ENCODE measurements around the gene VPS37D.

DNA sequence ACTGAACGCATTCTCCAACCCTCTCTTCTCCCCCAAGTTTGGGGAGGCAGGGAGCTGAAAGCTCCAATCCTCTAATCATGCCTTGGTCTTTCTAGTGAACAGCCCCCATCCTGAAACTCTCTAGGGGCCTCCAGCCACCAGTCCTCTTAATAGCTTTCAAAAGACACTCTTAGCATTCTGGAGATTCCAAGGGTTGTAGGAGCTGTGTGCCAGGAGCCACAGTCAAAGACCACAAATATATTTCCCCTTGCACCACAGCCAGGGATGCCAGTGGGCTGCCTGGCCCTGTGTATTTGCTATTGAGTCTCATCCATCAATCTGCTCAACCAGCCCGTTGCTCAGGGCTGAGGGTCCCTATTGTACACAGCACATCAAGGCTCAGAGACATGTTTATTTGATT lies 24.8 kb upstream of the VPS37D start:
- no peak for TF ChIP-seq POLR2A (IDR thresholded peaks at IDR 0.05)
- TF ChIP-seq, protein P1, sequence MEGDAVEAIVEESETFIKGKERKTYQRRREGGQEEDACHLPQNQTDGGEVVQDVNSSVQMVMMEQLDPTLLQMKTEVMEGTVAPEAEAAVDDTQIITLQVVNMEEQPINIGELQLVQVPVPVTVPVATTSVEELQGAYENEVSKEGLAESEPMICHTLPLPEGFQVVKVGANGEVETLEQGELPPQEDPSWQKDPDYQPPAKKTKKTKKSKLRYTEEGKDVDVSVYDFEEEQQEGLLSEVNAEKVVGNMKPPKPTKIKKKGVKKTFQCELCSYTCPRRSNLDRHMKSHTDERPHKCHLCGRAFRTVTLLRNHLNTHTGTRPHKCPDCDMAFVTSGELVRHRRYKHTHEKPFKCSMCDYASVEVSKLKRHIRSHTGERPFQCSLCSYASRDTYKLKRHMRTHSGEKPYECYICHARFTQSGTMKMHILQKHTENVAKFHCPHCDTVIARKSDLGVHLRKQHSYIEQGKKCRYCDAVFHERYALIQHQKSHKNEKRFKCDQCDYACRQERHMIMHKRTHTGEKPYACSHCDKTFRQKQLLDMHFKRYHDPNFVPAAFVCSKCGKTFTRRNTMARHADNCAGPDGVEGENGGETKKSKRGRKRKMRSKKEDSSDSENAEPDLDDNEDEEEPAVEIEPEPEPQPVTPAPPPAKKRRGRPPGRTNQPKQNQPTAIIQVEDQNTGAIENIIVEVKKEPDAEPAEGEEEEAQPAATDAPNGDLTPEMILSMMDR (IDR thresholded peaks at IDR 0.05), result no peak
- TF ChIP-seq POLR2AphosphoS5 (IDR thresholded peaks at IDR 0.05), result no peak

All from sigmoid colon (tissue), 4 donors.